ENCODE results near the gene WEE2. TPM values are rescaled to one million over a fixed set of nuclear protein-coding genes. Genes with fewer than 3 reads are reported as not detected.
A peak's percentile ranks its signal among the peaks of the same experiment; 100 is the strongest.

The WEE2 gene
- total and polyA plus RNA-seq, 2 of the 13 experiments (the other 11 are each of a cell fraction or from before 2014, with no cell fraction given): not detected

- TF ChIP-seq RBM22 (optimal IDR thresholded peaks at IDR 0.05; ENCODE audit: low read length) (no peak), NR1H2 (CRISPR knock-in tag; IDR thresholded peaks at IDR 0.05; ENCODE audit: borderline replicate concordance, low read depth) (no peak; the same call in 1 of the 2 replicates), MXD3 (CRISPR knock-in tag; IDR thresholded peaks at IDR 0.05) (peak; percentile 72; the same call in 1 of the 2 replicates), MAFG (CRISPR knock-in tag; IDR thresholded peaks at IDR 0.05) (no peak), ZNF577 (CRISPR knock-in tag; IDR thresholded peaks at IDR 0.05; ENCODE audit: borderline replicate concordance, low read depth) (no peak), ATF6 (CRISPR knock-in tag; conservative IDR thresholded peaks at IDR 0.05) (no peak), ZFP1 (CRISPR knock-in tag; IDR thresholded peaks at IDR 0.05) (peak; percentile 90), ZNF414 (CRISPR knock-in tag; IDR thresholded peaks at IDR 0.05) (no peak), ARID4A (CRISPR knock-in tag; IDR thresholded peaks at IDR 0.05; ENCODE audit: borderline replicate concordance) (peak; percentile 87), ZNF672 (CRISPR knock-in tag; IDR thresholded peaks at IDR 0.05) (no peak), HNRNPLL (IDR thresholded peaks at IDR 0.05; ENCODE audit: low read depth, low read length, poor library complexity, severe bottlenecking) (peak; percentile 94), ZNF639 (CRISPR knock-in tag; conservative IDR thresholded peaks at IDR 0.05) (peak; percentile 84), ZNF549 (CRISPR knock-in tag; IDR thresholded peaks at IDR 0.05) (no peak), KDM5A (IDR thresholded peaks at IDR 0.05; ENCODE audit: borderline replicate concordance, low read length) (peak; percentile 97), ZNF768 (CRISPR knock-in tag; IDR thresholded peaks at IDR 0.05) (peak; percentile 60; the same call in 1 of the 2 replicates), ZNF317 (CRISPR knock-in tag; IDR thresholded peaks at IDR 0.05) (peak; percentile 86)
These were observed 29.9 kb downstream of the WEE2 start, which contains the start of gene SSBP1 (continued) for GRCh38 chr7:141737836-141738591.
